BJ (cell line): ENCODE measurements around the gene KIF2B. TPM values are rescaled to one million over a fixed set of nuclear protein-coding genes. Genes with fewer than 3 reads are reported as not detected.

Experiments used
- CTCF ChIA-PET: fragments of 350-600 bp; formaldehyde crosslinking; extraction: SDS; loops from one replicate; lab custom pipeline; 2021; ENCODE audit warnings: antibody characterized with exemption, inconsistent platforms; lab: Yijun Ruan, JAX
- POLR2A ChIA-PET: fragments of 300-600 bp; sonication (Branson Sonifier 250); formaldehyde crosslinking; extraction: SDS; loops from one replicate; lab custom pipeline; 2021; ENCODE audit warnings: antibody characterized with exemption; lab: Charles Lee
- DNase-seq: peaks from one replicate; pipeline ENCODE4 v3.0.0-alpha.2; 2011; ENCODE audit warnings: low read depth
- H3K27me3 ChIP-seq: 2 replicates; pipeline ENCODE4 v1.6.0; 2011; ENCODE audit warnings: low read length; ENCODE audit not compliant: control insufficient read depth, insufficient read depth
- H3K36me3 ChIP-seq: 2 replicates; pipeline ENCODE4 v1.5.1; 2011; ENCODE audit warnings: low read length; ENCODE audit not compliant: control insufficient read depth, insufficient read depth
- H3K4me3 ChIP-seq: 2 replicates; pipeline ENCODE4 v1.5.1; 2011; ENCODE audit warnings: low read depth, mild to moderate bottlenecking, control low read depth, low read length
- CTCF ChIP-seq: IDR thresholded peaks from 2 replicates; pipeline ENCODE4 v1.5.1; 2011; ENCODE audit warnings: low read depth, mild to moderate bottlenecking, control low read depth, inconsistent platforms, low read length, moderate library complexity; ENCODE audit not compliant: insufficient read depth
- polyA minus RNA-seq: library from RNA; depleted of rRNA, polyadenylated mRNA; stranded (reverse); fragments of >200 nt; gene quantifications from 2 replicates; pipeline ENCODE4 v1.2.3, GENCODE V29; 2011; rRNA and poly(A)+ RNA removed
- polyA plus RNA-seq: library from polyadenylated mRNA; depleted of rRNA; stranded (reverse); fragments of >200 nt; gene quantifications from 2 replicates; pipeline ENCODE4 v1.2.3, GENCODE V29; 2011; rRNA removed

KIF2B gene
- polyA plus RNA-seq (not detected in 2 replicates), polyA minus RNA-seq (not detected in 2 replicates)

GRCh38 chr17:53822764-53823163 lies at the start of gene KIF2B:
Gene KIF2B, plus strand, starts transcription at chr17:53822927. Its CDS starts 107 bp downstream, at chr17:53823034.
- Histone ChIP-seq H3K4me3 (no peak within 1 kb of the TSS), H3K36me3 (no peaks in the 10 kb centered on the region), H3K27me3 (no peaks in the 10 kb centered on the region)
- no peak for TF ChIP-seq CTCF
- ChIA-PET POLR2A (no interaction called here), CTCF (no interaction called here)
- no peak for DNase-seq

- DNase-seq: no peak
- no peaks in the 10 kb centered on the region for H3K36me3 ChIP-seq
- ChIA-PET CTCF (no interaction called here), POLR2A (no interaction called here)
- H3K4me3 ChIP-seq: no peak overlapping the region
- H3K27me3 ChIP-seq: no peaks in the 10 kb centered on the region
- no peak for TF ChIP-seq CTCF
Measured at GRCh38 chr17:53780320-53780719, 42.4 kb upstream of the KIF2B start.

- Histone ChIP-seq H3K4me3 (no peak overlapping the region), H3K27me3 (no peaks in the 10 kb centered on the region), H3K36me3 (no peaks in the 10 kb centered on the region)
- ChIA-PET POLR2A (no interaction called here), CTCF (no interaction called here)
- DNase-seq: no peak
- no peak for TF ChIP-seq CTCF
Measured at GRCh38 chr17:53791551-53791950, 31.2 kb upstream of the KIF2B start.

- DNase-seq: no peak
- Histone ChIP-seq H3K36me3 (no peaks in the 10 kb centered on the region), H3K4me3 (no peak overlapping the region), H3K27me3 (no peaks in the 10 kb centered on the region)
- TF ChIP-seq CTCF: no peak
- ChIA-PET POLR2A (no interaction called here), CTCF (no interaction called here)
Measured at GRCh38 chr17:53792451-53792850, 30.3 kb upstream of the KIF2B start.

- H3K27me3 ChIP-seq: no peaks in the 10 kb centered on the region
- CTCF ChIA-PET: no interaction called here
Measured at GRCh38 chr17:53792997-53793396, 29.7 kb upstream of the KIF2B start.

More at GRCh38 chr17:53792997-53793396, 29.7 kb upstream of the KIF2B start:
- no peaks in the 10 kb centered on the region for H3K36me3 ChIP-seq
- POLR2A ChIA-PET: no interaction called here
- TF ChIP-seq CTCF: no peak
- H3K4me3 ChIP-seq: no peak overlapping the region
- DNase-seq: no peak
